ENCODE data around the gene LMCD1.

LMCD1 gene

GRCh38 chr3:8524656-8525399, 23.2 kb downstream of the LMCD1 start:
- no peak for DNase-seq (ENCODE audit: low spot score)

GRCh38 chr3:8525893-8526292, 24.3 kb downstream of the LMCD1 start:
- TF ChIP-seq, protein P1, sequence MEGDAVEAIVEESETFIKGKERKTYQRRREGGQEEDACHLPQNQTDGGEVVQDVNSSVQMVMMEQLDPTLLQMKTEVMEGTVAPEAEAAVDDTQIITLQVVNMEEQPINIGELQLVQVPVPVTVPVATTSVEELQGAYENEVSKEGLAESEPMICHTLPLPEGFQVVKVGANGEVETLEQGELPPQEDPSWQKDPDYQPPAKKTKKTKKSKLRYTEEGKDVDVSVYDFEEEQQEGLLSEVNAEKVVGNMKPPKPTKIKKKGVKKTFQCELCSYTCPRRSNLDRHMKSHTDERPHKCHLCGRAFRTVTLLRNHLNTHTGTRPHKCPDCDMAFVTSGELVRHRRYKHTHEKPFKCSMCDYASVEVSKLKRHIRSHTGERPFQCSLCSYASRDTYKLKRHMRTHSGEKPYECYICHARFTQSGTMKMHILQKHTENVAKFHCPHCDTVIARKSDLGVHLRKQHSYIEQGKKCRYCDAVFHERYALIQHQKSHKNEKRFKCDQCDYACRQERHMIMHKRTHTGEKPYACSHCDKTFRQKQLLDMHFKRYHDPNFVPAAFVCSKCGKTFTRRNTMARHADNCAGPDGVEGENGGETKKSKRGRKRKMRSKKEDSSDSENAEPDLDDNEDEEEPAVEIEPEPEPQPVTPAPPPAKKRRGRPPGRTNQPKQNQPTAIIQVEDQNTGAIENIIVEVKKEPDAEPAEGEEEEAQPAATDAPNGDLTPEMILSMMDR (IDR thresholded peaks at IDR 0.05; ENCODE audit: extremely low read depth, missing control alignments), result no peak
- no peak for DNase-seq (ENCODE audit: low spot score)

More at GRCh38 chr3:8524656-8525399, 23.2 kb downstream of the LMCD1 start:
- TF ChIP-seq, protein P1 (IDR thresholded peaks at IDR 0.05; ENCODE audit: extremely low read depth, missing control alignments), result no peak

- no peak for DNase-seq (ENCODE audit: low spot score)
- TF ChIP-seq, protein P1 (IDR thresholded peaks at IDR 0.05; ENCODE audit: extremely low read depth, missing control alignments), result no peak
These were observed 27.6 kb downstream of the LMCD1 start for GRCh38 chr3:8529181-8529637.

DNA sequence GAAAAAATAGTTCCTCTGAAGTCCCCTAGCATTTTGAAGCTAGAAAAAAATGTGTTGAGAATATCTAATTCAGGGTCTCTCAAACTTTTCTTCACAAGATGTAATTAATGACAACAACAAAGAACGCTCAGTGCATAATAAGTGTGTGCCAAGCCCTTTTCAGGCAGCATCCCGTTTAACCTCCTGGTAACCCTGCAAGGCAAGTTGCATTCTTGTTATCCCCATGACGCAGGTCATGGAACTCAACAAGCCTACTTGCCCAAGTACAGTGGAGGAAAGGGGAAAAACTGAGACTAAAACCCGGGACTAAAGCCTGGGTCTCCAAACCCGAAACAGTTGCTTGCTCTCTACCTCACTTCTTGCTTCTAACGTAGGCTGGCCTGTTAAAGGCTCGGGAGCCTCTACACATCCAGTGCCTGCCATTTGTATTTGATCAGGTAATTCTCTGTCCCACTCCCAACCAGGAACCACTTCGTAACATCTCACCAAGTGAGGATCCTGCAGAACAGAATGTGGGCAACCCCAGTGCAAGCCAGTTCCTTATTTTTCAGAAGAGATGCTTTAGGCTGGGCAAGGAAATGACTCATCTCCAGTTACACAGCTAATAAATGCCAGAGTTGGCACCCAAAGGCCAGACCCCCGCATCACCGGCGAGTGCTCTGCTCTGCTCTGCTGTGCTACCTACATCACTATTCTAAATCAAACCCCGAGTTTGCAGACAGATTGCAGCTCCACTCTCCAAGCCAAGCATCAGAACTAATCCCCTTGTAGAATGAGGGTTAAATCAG, 28.3 kb downstream of the LMCD1 start:
- DNase-seq (ENCODE audit: low spot score), result no peak

GRCh38 chr3:8530581-8530980, 29.0 kb downstream of the LMCD1 start:
- TF ChIP-seq, protein P1 (IDR thresholded peaks at IDR 0.05; ENCODE audit: extremely low read depth, missing control alignments), result no peak
- DNase-seq (ENCODE audit: low spot score), result no peak

More for the DNA sequence above, 28.3 kb downstream of the LMCD1 start:
- TF ChIP-seq, protein P1 (IDR thresholded peaks at IDR 0.05; ENCODE audit: extremely low read depth, missing control alignments), result no peak

GRCh38 chr3:8532251-8532871, 30.7 kb downstream of the LMCD1 start:
- DNase-seq (ENCODE audit: low spot score), result no peak
- TF ChIP-seq, protein P1 (IDR thresholded peaks at IDR 0.05; ENCODE audit: extremely low read depth, missing control alignments), result no peak

Measured in GM20000 (cell line).